Right lobe of liver (tissue), 6 donors: Measurements from ENCODE around the gene CCDC88B. TPM values are rescaled to one million over a fixed set of nuclear protein-coding genes. Genes with fewer than 3 reads are reported as not detected.

Experiments
- ATAC-seq, 4 donors: fragments of 200-7000 bp; cut with Tn5 transposase; one replicate each; pipeline ENCODE4 v1.9.1; 2020; ENCODE audit warnings: mild to moderate bottlenecking in 4 of 4, moderate library complexity in 4 of 4
- DNase-seq, 3 donors: peaks; one replicate each; pipeline ENCODE4 v3.0.0-alpha.2; 2020
- H3K27ac ChIP-seq, 3 donors: fragments of 200-600 bp; one replicate each; pipeline ENCODE4 v1.8.0; 2022
- H3K27me3 ChIP-seq, 2 donors: fragments of 200-600 bp; one replicate each; pipeline ENCODE4 v1.8.0; 2022
- H3K36me3 ChIP-seq, 4 donors: fragments of 200-600 bp; sonication (generic) in 1 of 4; one replicate each; pipeline versions ENCODE4 v1.5.1 to v1.8.0; 2017 to 2022; ENCODE audit warnings: control low read depth in 1 of 4
- H3K4me1 ChIP-seq, 4 donors: fragments of 200-600 bp; sonication (generic) in 1 of 4; one replicate each; pipeline versions ENCODE4 v1.5.1 to v1.8.0; 2017 to 2022; ENCODE audit warnings: control low read depth in 1 of 4
- H3K4me3 ChIP-seq, 3 donors: fragments of 200-600 bp; one replicate each; pipeline ENCODE4 v1.8.0; 2022
- H3K9me3 ChIP-seq, 4 donors: fragments of 200-600 bp; sonication (generic) in 1 of 4; one replicate each; pipeline versions ENCODE4 v1.5.1 to v1.8.0; 2017 to 2022; ENCODE audit warnings: control low read depth in 1 of 4
- CTCF ChIP-seq, 4 donors: fragments of 200-600 bp in 3 of 4; fragments of 450-650 bp in 1 of 4; IDR thresholded peaks; one replicate each; pipeline versions ENCODE4 v1.5.1 to v1.8.0; 2016 to 2022; ENCODE audit warnings: antibody characterized with exemption in 4 of 4, mild to moderate bottlenecking in 2 of 4
- POLR2A ChIP-seq: fragments of 450-650 bp; IDR thresholded peaks from one replicate; pipeline ENCODE4 v1.6.1; 2017; ENCODE audit warnings: antibody characterized with exemption, mild to moderate bottlenecking
- WGBS: methylation state at CpG from one replicate; pipeline ENCODE4 v1.1.6; 2018; ENCODE audit warnings: low coverage, low lambda C conversion rate; ENCODE audit not compliant: insufficient coverage; ENCODE audit errors: missing lambda C conversion rate; 5-methylcytosine and 5-hydroxymethylcytosine counted together
- intact Hi-C, 2 donors: fragments of 100-400 bp; cut with DNase I; formaldehyde crosslinking; loops; one replicate each; pipeline versions ENCODE4 v1.11.2 to v1.14.1; 2022
- total RNA-seq, 6 experiments: library from RNA; depleted of rRNA in 2 of 6; stranded (reverse); fragments of >200 nt in 2 of 6; fragmentation: NEBNext Ultra II Directional in 3 of 6; extraction: Animal tissue kit (Norgen Biotek cat#: 25700) in 3 of 6; gene quantifications; one replicate each; pipeline versions ENCODE4 v1.1.0 to v1.2.4, GENCODE V29; 2016 to 2023
- donor health status: DM: no; HTN: yes; CAD: no.
- donor health status: DM: no; HTN: no; CAD: no.
- donor health status: DM: no; HTN: no; CAD: no.
- donor health status: DM: no; HTN: yes; CAD: no.
- donor health status: DM: no; HTN: yes; CAD: no.

CCDC88B gene
- total RNA-seq, 6 experiments from 2014 or later = 2.4 to 10.6 (median 4.9) TPM

GRCh38 chr11:64378335-64378880, 38.4 kb downstream of the CCDC88B start:
- DNase-seq (no peak), ATAC-seq (peak in 3 of 4 donors; percentile 6 to 35 (median 17))
- Histone ChIP-seq H3K9me3 (no peaks in the 10 kb centered on the region), H3K27me3 (no peaks in the 10 kb centered on the region), H3K27ac (no peak overlapping the region), H3K4me1 (no peaks in the 10 kb centered on the region), H3K36me3 (no peaks in the 10 kb centered on the region), H3K4me3 (no peak overlapping the region)
- TF ChIP-seq POLR2A = no peak
- no peak for TF ChIP-seq CTCF (IDR thresholded peaks at IDR 0.05)
- intact Hi-C loops = no loop called here
- WGBS = 46% methylated on average over 13 of the region's 14 CpGs

- H3K4me3 ChIP-seq = no peak overlapping the region
- H3K4me1 ChIP-seq = no peaks in the 10 kb centered on the region
- ATAC-seq (no peak), DNase-seq (no peak)
- H3K27me3 ChIP-seq = no peaks in the 10 kb centered on the region
- H3K36me3 ChIP-seq = no peaks in the 10 kb centered on the region
- WGBS = 82% methylated on average over 10 of the region's 15 CpGs
- H3K27ac ChIP-seq = no peak overlapping the region
- no peak for TF ChIP-seq CTCF (IDR thresholded peaks at IDR 0.05)
- TF ChIP-seq POLR2A = no peak
- intact Hi-C loops = no loop called here
- no peaks in the 10 kb centered on the region for H3K9me3 ChIP-seq
These were observed 39.2 kb downstream of the CCDC88B start for GRCh38 chr11:64379160-64379559.

GRCh38 chr11:64379817-64380709, 40.1 kb downstream of the CCDC88B start:
- intact Hi-C loops = no loop called here
- H3K4me1 ChIP-seq = no peaks in the 10 kb centered on the region
- H3K27me3 ChIP-seq = no peaks in the 10 kb centered on the region
- DNase-seq = no peak
- no peaks in the 10 kb centered on the region for H3K9me3 ChIP-seq
- 71% methylated on average over 26 of the region's 35 CpGs for WGBS
- no peak overlapping the region for H3K27ac ChIP-seq
- H3K4me3 ChIP-seq = no peak overlapping the region
- ATAC-seq = peak in 1 of 4 donors; percentile 19
- no peaks in the 10 kb centered on the region for H3K36me3 ChIP-seq
- no peak for TF ChIP-seq CTCF (IDR thresholded peaks at IDR 0.05)
- TF ChIP-seq POLR2A = no peak

- TF ChIP-seq POLR2A (no peak), CTCF (IDR thresholded peaks at IDR 0.05) (no peak)
These were observed 41.3 kb downstream of the CCDC88B start for GRCh38 chr11:64381350-64381749.

More at GRCh38 chr11:64381350-64381749, 41.3 kb downstream of the CCDC88B start:
- WGBS = 62% methylated on average over 4 of the region's 6 CpGs
- H3K36me3 ChIP-seq = no peaks in the 10 kb centered on the region
- H3K27ac ChIP-seq = no peak overlapping the region
- no peaks in the 10 kb centered on the region for H3K9me3 ChIP-seq
- H3K4me1 ChIP-seq = no peaks in the 10 kb centered on the region
- DNase-seq = no peak
- H3K27me3 ChIP-seq = no peaks in the 10 kb centered on the region
- intact Hi-C loops = no loop called here
- no peak overlapping the region for H3K4me3 ChIP-seq
- no peak for ATAC-seq
